NCI-H526 treated with DMSO at 0.1 percent for 48 hours (cell line): ENCODE results near the gene ZBTB42.
A peak's percentile ranks its signal among the peaks of the same experiment; 100 is the strongest.
"Not testable (repeated sequence)": the region's sequence is repeated elsewhere in the genome, so short reads cannot be mapped to it uniquely, and the experiment has no call there.

Experiments used
- DNase-seq: peaks from one replicate; lab custom pipeline; 2025; lab: John Stamatoyannopoulos, UW

ZBTB42 gene

GRCh38 chr14:104810316-104810715, 9.4 kb downstream of the ZBTB42 start:
- no peak for DNase-seq

DNA sequence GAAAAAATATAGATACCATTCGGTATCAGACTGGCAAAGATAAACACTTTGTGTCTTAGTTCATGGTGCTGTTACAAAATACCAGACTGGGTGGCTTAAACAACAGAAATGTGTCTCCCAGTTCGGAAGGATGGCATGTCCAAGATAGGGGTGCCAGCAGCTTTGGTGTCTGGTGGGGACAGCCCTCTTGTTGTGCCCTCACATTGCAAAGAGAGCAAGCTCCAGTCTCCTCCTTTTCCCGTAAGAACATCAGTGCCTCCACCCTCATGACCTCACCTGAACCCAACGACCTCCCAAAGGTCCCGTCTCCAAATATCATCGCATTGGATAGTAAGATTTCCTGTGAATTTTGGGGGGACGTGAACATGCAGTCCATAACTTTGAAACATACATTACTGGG, 12.4 kb downstream of the ZBTB42 start:
- DNase-seq, result no peak

GRCh38 chr14:104814701-104815100, 13.8 kb downstream of the ZBTB42 start:
- DNase-seq, result not testable (repeated sequence)

DNA sequence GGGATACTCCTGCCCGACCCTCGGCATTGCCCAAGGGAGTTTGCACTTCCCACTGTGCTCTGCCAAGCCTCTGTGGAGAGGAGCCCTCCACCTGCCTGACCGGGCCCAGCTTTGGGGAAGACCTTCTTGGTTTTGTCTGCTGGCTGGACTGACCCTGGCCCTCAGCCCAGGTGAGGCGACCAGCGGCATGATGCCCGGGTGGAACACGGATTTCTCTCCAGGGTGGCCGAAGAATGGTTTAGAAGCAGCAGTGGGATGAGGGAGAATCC, 15.6 kb downstream of the ZBTB42 start:
- DNase-seq, result no peak

DNA sequence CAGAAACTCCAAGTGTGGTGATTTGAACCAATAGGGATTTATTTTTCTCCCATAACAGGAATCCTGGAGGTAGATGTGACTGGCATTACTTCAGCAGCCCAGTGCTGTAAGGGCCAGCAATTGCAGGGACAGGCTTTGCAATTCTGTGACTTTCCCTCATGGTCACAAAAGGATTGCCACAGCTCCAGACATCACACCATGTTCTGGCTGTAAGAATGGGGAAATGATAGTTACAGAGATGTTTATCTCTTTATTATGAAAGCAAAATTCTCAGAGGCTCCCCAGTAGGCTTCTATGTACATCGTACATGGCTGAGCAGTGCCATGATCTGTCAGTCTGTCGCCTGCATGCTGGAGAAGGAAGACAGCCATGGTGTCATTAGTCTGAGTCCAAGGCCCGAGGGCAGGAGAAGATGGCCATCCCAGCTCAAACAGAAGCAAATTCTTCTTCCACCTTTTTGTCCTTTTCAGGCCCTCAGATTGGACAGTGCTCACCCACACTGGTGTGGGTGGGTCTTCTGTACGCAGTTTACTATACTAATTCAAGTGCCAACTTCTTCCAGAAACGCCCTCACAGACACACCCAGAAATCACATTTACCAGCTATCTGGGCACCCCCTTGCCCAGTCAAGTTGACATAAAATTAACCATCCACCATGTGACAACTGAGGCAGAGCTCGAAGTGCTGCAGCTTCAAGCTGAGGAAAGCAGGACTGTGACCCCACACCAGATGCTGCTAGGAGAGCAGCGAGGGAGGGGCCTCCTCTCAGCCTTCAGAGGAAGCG, 17.2 kb downstream of the ZBTB42 start:
- no peak for DNase-seq

DNA sequence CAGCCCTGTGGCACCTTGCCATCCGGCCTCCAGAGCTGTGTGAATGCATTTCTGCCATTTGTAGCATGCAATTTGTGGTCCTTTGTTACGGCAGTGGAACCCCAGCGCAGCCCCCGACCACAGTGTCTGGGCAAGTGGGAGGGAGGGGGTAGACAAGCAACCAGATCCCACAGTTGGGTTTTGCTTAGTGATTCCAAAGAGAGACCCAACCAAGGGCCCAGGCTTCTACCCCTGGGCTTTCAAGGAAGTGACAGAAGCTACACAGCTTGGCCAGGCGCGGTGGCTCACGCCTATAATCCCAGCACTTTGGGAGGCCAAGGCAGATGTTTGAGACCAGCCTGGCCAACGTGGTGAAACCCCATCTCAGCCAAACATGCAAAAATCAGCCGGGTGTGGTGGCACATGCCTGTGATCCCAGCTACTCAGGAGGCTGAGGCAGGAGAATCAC, 17.8 kb downstream of the ZBTB42 start:
- DNase-seq, result no peak

- no peak for DNase-seq
These were observed 18.5 kb downstream of the ZBTB42 start for GRCh38 chr14:104819361-104819781.

- DNase-seq, result peak; percentile 26
These were observed 19.8 kb downstream of the ZBTB42 start for GRCh38 chr14:104820669-104821228.

GRCh38 chr14:104821229-104821945, 20.5 kb downstream of the ZBTB42 start:
- no peak for DNase-seq

DNA sequence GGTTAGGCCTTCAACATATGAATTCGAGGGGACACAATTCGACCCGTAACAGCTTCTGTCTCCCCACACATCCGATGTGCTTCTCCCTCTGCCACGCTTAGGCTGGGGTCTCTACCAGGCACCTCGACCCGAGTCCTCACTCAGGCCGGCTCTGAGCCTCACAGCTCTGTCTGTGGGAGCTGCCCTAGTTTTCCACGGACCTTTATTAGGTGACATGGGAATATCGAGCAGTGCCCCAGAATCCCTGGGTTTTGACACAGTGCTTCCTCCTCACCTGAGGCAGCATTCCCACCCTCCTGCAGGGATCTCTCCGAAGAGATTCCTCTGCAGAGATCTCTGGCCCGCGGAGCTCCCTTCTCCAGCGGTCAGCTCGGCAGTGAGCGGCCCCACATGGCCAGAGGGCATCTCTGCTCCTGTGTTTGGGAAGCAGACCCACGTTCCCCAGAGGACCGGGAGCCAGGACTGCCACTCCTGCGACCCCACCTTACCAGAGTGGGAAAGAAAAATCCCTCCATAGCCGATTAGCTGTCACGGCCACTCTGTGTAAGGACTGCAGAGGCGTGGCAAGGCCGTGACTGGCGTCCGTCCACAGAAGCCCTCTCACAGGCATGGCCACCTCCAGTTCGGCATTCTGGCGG, 21.2 kb downstream of the ZBTB42 start:
- no peak for DNase-seq

DNA sequence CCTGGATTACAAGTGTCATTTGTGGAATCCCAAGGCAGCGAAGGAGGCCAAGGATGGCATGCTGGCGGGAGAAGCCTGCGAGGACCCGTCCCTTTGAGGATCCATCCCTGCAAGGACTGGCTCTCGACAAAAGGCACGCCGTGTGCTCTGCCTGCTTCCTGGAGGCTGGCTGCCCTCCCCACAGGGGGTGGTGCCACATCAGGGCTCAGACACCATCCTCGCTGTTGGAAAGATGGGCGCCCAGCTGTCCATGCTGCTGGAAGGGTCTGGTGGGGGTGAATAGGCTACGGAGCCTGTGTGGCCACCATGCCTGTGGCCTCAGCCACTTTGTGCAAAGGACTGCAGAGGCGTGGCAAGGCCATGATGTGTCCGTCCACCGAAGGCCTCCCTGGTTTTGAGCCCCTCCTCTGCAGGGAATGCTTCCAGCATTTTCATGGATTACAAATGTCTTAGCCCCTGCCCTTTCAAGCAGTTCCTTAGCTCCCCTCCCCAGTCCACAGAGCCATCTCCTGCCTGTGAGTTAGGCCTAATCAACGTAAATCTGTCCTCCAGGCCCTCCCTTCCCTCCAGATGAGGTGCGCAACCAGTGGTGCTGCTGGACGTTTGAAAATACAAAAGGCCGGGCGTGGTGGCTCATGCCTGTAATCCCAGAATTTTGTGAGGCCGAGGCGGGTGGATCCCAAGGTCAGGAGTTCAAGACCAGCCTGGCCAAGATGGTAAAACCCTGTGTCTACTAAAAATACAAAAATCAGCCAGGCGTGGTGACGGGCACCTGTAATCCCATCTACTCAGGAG, 22.1 kb downstream of the ZBTB42 start:
- DNase-seq, result no peak

GRCh38 chr14:104824353-104824997, 23.6 kb downstream of the ZBTB42 start:
- DNase-seq, result no peak

DNA sequence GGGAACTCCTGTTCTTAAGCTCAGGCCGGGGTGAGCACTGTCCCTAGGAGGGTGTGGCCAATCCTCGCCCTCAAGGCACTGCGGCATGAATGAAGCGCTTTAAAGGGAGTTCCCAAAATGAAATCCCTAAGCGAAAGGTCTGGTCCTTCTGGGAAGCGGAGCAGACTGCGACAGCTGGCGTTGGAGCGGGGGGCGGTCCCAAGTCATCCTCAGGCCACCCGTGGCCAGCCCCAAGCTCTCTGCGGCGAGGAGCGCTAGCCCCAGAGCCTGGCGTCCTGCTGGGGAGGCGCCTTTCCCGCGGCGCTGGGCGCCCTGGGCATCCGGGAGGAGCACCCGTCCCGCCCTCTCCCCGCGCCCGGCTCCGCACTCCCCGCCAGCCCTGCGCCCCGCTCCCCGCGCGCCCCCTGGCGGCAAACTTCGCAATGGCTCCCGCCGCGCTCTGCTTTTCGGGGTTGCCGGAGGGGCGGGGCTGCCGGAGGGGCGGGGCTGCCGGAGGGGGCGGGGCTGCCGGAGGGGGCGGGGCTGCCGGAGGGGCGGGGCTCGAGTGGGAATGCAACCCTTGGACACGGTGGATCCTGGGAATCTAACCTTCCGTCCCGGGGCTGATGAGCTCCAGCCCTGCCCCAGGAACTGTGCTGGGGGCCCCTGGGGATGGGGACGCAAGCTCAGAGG, 25.4 kb downstream of the ZBTB42 start:
- peak; percentile 51 for DNase-seq

- no peak for DNase-seq
These were observed 25.9 kb downstream of the ZBTB42 start for GRCh38 chr14:104826861-104827176.

- peak; percentile 32 for DNase-seq
These were observed 26.5 kb downstream of the ZBTB42 start for GRCh38 chr14:104827177-104828055.

- no peak for DNase-seq
These were observed 29.9 kb downstream of the ZBTB42 start for GRCh38 chr14:104830781-104831180.

GRCh38 chr14:104836171-104836935, 35.5 kb downstream of the ZBTB42 start:
- DNase-seq, result not testable (repeated sequence)

DNA sequence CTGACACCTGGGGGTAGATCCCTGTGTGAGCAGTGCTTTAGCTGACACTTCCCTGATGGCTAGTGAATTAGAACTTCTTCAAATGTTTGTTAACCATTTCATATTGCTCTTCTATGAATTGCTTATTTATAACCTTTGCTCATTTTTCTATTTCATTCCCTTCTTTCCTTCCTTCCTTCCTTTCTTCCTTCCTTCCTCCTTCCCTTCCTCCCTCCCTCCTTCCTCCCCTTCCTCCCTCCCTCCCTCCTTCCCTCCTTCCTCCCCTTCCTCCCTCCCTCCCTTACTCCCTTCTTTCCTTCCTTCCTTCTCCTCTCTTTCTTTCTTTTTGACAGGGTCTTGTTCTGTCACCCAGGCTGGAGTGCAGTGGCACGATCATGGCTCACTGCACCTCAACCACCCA, 40.8 kb downstream of the ZBTB42 start:
- no peak for DNase-seq

DNA sequence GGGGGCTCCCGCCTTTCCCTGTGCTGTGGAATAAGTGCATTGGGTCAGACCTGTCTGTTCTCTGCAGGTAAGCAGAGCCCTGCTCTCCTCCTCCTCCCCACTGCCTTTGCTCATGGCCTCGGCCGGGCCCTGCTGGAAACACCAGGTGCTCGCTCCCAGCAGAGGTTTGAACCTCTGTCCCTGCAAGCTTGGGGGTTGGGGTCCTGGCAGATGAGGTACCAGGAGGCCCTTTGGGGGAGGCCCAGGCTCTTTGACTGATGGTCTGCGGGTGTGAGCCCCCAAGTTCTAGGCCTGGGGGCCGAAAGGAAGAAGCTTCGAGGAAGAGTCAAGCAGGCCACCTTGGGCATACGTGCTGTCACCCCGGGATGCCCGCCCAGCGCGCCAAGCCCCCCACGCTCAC, 42.1 kb downstream of the ZBTB42 start:
- DNase-seq, result no peak
